ENCODE measurements around the gene HP.
A peak's percentile ranks its signal among the peaks of the same experiment; 100 is the strongest.
"Not testable (repeated sequence)": the region's sequence is repeated elsewhere in the genome, so short reads cannot be mapped to it uniquely, and the experiment has no call there.

HP gene, protein sequence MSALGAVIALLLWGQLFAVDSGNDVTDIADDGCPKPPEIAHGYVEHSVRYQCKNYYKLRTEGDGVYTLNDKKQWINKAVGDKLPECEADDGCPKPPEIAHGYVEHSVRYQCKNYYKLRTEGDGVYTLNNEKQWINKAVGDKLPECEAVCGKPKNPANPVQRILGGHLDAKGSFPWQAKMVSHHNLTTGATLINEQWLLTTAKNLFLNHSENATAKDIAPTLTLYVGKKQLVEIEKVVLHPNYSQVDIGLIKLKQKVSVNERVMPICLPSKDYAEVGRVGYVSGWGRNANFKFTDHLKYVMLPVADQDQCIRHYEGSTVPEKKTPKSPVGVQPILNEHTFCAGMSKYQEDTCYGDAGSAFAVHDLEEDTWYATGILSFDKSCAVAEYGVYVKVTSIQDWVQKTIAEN

DNA sequence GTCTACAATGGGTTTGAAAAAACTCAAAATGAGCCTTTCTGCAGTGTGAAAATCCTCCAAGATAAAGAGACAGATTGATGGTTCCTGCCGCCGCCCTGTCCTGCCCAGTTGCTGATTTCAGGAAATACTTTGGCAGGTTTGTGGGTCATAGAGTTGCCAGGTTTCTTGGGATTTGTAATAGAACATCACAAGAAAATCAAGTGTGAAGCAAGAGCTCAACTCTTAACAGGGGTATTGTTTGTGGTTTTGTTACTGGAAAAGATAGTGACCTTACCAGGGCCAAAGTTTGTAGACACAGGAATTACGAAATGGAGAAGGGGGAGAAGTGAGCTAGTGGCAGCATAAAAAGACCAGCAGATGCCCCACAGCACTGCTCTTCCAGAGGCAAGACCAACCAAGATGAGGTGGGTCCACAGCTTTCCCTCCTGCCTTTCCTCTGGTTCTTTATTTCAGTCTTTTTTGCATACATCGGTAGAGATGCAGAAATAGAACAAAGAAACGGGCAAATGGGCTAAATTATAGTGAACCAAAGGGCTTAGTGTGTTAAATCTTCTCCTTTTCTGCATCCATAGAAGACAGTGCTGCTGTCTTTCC lies at the start of gene HP:
Gene HP, plus strand, starts transcription at position 252 of the 594 bp plus-strand sequence. Its CDS starts 148 bp downstream, at position 400.
- DNase-seq, result not testable (repeated sequence)

DNA sequence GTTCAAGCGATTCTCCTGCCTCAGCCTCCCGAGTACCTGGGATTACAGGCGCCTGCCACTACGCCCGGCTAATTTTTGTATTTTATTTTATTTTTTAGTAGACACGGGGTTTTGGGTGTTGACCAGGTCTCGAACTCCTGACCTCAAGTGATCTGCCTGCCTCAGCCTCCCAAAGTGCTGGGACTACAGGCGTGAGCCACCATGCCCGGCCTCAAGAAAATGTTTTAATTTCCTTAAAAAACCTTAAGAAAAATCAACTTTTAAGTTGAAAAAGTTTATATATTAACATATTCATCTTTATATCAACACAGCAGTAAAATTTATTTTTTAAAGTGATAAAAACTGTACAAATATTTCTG lies 46.3 kb upstream of the HP start:
- not testable (repeated sequence) for DNase-seq

DNA sequence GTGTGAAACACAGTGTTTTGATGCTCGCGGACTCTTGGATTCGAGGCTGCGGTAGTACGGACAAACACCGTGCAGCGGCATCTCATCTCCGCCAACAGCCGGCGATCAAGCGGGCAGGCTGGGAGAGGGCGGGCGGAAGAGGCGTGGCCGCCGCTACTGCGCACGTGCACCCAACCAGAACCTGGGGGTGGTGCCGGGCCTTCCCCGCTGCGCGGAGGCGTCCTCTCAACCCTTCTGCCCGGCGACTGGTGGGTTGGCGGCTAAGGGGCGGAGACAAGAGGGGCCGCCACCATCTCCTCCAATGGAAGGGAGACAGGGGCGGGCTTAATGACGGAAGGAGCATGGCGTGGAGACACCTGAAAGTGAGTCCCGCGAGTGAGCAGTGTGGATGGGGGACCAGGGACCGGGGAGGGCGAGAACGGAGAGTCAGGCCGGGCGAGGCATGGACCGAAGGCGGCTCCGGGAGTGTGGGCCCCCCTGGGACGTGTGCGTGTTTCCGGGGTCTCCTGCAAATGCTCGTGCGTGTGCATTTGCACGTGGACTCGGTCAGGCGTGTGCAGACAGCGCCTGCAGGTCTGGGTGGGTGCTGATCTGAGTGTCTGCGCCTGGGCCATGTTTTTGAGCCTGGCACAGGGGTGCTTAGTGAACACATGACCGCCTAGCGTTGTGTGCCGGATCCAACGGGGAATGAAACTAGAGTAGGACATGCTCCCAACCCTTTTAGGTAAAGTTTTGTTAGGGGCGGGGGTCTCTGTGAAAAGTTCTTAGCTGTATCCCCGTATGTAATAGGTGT lies 45.7 kb upstream of the HP start, which contains the start of gene DHODH:
Gene DHODH, plus strand, starts transcription at position 321 of the 793 bp plus-strand sequence. Its CDS starts 21 bp downstream, at position 342.
- peak; percentile 85 for DNase-seq

DNA sequence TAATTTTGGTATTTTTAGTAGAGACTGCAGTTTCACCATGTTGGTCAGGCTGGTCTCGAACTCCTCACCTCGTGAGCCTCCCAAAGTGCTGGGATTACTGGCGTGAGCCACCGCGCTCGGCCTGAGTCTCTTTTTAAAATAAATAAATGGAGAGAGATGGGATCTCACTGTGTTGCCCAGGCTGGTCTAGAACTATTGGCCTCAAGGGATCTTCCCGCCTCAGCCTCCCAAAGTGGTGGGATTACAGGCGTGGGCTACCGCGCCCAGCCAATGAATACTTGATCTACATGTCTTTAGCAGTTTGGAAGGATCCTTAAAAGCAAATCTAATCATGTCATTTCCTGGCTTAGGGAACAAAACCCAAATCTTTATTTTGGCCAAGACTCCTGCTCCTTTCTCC lies 44.5 kb upstream of the HP start:
- no peak for DNase-seq

DNA sequence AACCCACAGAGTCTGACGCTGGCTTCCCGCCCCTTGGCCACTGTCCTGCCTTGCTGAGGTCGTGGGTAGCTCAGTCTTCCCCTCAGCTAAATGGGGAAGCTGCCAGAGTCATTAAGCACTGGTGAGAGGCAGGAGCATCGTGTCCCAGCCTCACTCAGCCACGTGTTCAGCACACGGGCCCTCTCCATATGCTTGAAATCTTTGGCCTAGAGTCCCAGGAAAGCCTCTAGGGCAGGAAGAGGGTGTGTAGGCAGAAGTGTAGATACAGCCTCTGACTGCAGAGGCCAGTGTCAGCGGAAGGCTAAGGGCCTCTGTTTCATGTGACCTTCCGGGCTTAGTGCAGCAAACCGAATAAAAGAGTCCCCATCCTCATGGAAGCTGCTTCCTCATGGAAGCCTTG lies 41.7 kb upstream of the HP start:
- no peak for DNase-seq

DNA sequence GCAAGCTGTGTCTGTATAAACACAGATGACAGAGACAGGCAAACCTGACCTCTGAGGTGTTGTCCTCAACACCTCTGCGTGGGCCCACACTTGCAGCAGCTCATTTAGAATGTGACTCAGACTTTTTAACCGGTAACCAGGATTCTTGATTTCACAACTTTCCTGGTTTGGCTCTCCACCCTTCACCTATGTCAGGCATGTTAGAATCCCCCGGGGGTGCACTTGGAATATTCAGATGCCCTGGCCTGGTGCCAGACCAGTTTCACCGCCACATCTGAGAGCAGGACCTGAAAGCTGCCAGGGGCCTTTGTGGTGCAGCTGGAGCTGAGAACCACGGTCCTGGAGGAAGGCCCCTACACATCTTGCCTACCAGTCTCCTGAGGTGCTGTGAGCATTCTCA lies 40.9 kb upstream of the HP start:
- no peak for DNase-seq

DNA sequence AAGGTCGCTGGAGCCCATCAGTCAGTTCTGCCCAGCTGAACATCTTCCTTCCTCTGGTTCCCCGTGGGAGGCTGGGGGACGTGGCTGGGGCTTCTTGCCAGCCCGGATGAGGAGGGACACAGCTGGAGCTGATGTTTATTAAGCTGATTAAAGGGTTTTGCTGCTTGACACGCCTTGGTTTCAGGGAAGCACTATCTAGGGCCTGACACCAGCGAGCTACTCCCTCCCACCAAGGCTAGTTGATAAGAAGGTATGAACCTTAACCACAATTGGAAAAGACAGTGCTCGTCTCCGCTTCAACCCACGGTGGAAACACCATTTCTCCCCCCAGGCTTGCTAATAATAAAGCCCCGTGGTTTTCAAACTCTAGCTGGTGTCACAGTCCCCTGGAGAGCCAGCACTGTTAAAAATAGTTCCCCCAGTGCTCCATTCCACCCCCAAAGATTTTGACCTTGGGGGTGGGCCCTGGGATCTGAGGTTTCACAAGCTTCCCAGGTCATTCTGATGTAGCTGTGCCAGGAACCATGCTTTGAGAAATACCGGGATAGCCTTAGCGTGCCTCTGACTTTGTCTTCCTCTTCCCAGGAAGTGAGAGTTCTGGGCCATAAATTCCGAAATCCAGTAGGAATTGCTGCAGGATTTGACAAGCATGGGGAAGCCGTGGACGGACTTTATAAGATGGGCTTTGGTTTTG lies 40.3 kb upstream of the HP start:
- no peak for DNase-seq

DNA sequence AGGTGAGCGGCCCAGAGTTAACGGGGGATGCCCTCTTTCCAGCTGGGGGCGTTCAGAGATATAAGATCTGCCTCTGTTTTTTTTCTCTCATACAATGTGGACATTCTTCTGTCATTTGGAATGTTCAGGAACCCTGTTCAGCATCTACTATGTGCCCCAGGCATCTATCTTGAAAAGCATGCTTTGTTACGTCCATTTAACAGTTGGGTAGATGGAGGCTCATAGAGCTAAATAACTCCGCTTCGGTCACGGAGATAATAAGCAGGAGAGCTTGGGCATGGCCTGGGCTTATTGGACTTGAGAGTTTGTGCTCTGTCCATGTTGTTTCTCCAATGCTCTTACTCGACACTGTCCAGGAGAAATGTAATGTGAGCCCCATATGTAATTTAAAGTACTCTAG lies 39.6 kb upstream of the HP start:
- no peak for DNase-seq

DNA sequence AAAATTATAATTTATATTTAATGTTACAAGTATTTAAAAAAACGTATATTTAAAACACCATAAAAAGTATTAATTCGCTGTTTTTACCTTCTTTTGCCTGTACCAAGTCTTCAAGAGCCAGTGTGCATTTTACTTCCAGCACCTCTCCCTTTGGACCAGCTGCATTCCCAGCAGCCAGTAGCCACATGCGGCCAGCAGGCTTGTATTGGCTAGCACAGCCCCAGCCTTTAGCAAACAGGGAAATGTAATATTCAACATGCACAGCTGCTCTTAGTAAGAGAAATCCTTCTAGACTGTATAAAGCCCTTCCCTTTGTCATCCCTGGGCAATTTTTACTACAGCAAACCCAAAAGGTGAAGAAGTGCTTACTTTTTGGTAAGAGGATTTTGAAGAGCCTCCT lies 39.2 kb upstream of the HP start:
- DNase-seq, result no peak

DNA sequence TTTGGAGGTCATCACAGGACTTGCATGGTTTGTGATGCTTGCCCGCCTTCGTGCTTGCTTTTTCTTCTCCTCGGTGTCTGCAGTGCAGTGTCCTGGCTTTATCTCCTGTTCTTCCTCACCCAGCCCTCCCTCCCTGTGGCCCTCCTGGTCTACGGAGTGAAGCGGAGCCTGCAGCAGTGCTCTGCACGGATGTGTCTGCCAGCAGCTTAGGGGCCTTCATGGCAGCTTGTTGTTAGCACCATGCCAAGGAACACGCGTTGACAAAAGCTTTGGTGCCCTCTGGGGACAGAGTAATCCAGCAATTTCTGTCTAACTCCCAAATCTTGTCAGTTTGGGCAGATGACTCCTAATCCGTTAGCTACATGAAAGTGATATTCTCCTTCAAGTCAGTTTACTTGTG lies 35.8 kb upstream of the HP start:
- no peak for DNase-seq

DNA sequence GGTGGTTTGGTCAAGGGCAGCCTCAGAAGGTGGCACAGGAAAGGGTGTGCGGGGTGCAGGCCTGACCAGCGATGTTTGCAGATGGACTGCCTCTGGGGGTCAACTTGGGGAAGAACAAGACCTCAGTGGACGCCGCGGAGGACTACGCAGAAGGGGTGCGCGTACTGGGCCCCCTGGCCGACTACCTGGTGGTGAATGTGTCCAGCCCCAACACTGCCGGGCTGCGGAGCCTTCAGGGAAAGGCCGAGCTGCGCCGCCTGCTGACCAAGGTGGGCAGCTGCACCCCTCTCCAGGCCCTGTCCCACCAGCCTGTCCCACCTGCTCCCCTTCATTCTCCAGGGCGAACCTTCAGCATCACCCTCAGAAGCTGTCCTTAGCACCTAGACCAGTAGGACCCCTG lies 33.3 kb upstream of the HP start:
- DNase-seq, result no peak

DNA sequence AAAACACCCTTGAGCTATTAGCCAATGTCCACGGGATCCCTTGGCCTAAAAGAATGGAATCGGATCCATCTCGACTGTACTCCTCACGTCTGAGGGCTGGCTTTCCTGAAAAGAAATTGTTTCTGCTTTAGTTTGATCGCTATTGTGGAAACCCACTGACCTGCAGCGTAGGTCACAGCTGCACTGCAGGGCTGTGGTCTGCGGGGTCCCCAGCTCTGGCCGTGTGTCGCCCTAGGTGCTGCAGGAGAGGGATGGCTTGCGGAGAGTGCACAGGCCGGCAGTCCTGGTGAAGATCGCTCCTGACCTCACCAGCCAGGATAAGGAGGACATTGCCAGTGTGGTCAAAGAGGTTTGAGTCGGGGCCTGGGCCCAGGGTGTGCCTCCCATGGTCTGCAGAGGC lies 32.2 kb upstream of the HP start:
- DNase-seq, result no peak

DNA sequence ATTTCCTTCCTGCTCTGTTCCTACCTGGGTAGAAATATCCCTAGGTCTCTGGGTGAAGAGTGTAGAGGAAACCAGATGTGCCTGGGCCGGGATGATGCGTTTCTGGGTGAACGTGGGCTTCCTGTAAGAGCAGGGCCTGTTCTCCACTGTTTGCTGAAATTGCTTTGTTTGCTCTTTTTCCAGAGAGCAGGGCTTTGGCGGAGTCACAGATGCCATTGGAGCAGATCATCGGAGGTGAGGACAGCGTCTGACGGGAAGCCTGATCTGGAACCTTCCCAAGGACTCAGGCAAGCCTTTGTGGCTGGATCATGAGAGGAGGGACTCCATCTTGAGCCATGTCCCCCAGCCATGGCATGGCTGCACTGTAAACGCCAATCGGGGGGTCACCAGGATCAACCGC lies 30.3 kb upstream of the HP start:
- DNase-seq, result no peak

DNA sequence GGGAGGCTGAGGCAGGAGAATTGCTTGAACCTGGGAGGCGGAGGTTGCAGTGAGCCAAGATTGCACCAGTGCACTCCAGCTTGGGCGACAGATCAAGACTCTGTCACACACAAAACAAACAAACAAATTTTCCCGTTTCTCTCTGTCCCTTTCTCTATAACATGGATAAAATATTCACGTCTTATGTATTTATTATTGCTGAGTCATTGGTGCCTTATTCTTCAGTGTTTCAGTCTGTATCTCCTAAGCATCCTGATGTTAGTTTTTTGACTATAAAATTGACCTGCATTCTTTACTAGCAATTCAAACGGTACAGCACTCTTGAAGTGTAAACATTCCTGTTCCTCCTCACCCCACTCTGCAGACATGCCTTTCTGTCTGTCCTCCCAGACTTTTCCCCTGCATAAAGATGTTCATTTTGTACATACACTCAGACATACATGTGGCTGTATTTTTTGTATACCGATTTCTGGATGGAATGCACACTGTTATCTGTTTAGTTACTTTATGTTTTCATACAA lies 29.4 kb upstream of the HP start:
- no peak for DNase-seq

DNA sequence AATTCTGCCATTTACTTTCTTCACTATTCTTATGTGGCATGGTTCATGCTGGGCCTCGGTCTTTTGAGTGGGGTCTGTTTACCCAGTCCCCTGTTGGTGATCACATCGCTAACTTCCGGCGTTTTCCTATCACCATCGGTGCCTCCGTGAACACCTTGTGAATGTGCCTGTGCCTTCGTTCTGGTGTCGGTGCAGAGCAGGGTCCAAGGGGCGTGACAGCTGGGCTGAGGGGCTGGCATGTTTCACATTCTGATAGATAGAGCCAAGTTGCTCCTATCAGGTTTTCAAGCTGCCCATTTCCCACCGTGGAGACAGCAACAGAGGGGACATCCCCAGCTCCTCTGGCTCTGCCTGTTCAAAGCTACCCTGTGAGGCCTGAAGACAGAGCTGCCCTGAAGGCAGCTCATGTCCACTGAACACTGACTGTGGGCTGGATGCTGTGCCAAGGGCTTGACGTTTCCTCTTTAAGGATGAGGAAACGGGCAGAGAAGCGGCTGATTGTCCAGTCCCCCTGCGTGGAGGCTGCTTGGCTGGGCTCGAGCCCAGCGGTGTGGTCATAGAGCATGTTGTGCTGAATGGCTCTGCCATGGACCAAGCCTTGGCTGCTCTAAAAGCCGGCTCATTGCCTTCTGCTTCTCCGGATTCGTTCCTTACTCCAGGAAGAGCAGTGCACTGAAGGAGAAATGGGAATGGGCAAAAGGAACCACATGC lies 28.7 kb upstream of the HP start:
- DNase-seq, result no peak

DNA sequence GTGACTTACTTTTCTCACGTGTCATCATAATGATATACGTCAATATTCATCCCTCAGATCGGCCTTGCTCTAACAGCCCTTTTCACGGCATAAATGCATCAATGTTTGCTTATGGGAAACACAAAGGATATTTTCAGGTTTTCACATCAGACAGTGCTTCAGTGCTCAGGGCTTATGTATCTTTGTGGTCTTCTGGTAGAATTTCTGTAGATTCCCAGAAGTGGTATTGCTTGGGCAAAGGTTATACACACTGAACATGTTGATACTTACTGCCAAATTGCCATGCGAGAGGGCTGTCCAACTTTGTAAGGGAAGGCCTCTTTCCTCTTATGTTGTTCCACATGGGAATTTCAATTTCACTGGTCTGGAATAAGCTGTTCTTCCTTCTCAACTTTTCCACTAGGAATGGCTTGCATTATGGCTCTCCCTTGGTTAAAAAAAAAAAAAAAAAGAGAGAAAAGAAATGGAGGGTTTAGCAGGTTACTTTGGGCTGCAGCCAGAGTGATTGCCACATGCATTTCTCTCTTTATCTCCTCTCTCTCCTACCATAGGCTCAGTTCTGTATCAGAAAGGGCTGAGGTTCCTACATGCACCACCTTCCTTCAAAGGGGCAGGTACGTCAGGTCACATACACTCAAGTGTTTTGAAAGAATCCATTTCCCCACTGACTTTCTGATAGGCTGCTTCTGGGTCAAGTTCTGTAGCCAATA lies 26.5 kb upstream of the HP start:
- no peak for DNase-seq

DNA sequence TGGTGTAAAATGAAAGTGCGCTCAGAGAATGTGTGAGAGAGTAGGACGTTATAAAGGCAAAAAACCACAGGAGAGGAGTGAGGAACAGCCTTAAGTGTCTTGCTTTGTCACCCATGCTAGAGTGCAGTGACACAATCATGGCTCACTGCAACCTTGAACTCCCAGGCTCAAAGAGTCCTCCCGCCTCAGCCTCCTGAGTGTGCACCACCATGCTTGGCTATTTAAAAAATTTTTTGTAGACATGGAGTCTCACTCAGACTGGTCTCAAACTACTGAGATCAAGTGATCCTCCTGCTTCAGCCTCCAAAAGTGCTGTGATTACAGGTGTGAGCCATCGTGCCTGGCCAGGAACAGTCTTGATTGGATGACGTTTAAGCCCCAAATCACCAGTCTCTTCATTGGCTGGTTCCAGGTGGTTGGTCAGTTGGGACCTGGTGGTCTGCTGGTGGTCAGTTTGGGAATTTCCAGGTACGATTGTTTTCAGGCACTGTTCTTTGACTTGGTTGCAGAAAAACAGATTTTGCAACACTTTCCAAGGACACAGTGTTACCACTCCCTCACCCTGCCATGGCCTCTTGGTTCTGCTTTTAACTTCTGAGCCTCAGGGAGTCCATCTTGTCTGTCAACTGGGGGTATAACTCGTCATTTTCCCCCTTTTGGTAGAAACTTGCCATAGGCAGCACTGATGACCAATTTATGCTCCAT lies 24.6 kb upstream of the HP start:
- DNase-seq, result no peak

DNA sequence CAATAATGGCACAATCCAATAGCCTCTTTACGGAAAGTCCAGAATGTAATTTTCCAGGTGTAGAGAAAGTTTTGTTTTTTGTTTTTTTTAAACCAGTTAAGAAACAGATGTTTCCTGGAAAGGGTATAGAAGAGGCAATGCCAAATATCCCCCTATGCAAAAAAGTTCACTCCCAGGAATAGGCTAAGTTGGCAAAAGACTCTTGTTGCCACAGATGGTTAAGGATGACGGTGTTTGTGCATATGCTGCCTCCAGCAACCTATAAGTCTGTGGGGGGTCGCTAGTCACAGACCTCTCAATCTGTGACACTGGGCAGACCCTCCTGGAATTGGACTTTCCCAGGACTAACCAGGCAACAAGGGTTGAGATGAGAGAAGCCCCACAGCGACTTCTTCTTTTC lies 20.9 kb upstream of the HP start:
- DNase-seq, result no peak

DNA sequence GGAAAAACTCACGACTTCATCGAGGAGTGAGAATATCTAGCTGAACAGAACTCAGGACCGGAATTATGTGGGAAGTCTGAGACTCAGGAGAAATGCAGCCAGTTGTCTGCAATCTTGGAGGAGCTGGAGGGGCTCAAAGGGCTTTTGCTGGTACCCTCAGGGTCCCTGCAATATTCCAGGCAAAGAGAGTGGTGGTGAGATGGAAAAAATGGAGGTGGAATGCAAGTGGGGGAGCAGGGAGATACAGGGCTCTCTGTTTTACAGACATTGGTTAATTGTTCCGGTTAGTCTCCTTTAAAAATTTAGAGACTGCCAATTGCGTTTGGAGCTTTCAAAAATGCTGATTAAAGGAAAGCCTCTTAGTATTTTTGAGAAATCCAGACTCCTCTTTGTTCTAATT lies 18.2 kb upstream of the HP start:
- no peak for DNase-seq

DNA sequence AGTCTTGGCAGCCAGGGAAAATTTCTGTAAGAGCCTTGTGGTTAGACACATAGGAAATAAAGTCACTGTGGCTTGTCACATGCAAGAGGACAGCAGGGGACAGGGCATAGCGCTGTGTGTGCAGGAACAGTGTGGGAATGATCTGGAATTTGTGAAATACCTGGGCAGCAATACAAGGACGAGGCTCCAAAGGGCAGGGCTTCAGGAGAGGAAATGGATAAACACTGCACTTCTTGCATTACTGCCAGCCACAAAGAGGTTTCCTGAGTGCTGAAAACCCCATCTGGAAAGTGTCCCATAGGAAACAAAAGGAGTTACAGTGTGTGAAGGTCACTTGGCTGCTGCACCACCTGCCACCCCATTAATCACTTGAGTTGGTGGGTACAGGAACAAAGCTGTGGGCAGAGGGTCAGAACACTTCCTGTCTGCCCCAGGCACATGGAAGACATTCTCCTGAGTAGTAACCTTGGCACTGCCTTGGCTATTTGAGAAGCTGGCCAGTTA lies 12.1 kb upstream of the HP start:
- no peak for DNase-seq

DNA sequence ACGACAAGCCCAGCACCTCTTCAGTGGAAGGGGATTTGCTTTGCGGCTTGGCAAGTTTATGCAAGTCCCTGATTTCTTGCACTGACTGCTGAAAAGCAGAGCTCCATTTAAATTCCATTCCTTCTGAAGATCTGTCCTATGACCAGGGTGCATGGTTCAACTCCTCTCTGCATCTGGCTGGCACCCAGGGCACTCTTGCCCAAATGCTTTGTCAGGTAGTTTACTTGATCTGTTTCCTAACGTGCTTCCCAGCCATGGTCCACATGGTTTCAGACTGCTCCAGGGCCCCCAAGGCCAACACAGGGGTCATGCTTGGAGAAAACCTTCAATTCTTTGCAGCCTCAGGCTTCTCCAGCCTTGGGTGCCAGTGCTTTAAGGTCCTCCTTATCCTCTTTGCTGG lies 11.2 kb upstream of the HP start:
- DNase-seq, result no peak

Data from NCI-H1417 treated with DMSO at 0.1 percent for 48 hours (cell line).